GM21619 (cell line): ENCODE results near the gene ZDHHC11B.
"Not testable (repeated sequence)": the region's sequence is repeated elsewhere in the genome, so short reads cannot be mapped to it uniquely, and the experiment has no call there.

ENCODE experiments used
- ATAC-seq: cut with Tn5 transposase; IDR thresholded peaks from one replicate; pipeline ENCODE4 v1.9.1; 2021; ENCODE audit not compliant: unreplicated experiment

ZDHHC11B gene, protein sequence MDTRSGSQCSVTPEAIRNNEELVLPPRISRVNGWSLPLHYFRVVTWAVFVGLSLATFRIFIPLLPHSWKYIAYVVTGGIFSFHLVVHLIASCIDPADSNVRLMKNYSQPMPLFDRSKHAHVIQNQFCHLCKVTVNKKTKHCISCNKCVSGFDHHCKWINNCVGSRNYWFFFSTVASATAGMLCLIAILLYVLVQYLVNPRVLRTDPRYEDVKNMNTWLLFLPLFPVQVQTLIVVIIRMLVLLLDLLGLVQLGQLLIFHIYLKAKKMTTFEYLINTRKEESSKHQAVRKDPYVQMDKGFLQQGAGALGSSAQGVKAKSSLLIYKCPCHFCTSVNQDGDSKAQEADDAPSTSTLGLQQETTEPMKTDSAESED

DNA sequence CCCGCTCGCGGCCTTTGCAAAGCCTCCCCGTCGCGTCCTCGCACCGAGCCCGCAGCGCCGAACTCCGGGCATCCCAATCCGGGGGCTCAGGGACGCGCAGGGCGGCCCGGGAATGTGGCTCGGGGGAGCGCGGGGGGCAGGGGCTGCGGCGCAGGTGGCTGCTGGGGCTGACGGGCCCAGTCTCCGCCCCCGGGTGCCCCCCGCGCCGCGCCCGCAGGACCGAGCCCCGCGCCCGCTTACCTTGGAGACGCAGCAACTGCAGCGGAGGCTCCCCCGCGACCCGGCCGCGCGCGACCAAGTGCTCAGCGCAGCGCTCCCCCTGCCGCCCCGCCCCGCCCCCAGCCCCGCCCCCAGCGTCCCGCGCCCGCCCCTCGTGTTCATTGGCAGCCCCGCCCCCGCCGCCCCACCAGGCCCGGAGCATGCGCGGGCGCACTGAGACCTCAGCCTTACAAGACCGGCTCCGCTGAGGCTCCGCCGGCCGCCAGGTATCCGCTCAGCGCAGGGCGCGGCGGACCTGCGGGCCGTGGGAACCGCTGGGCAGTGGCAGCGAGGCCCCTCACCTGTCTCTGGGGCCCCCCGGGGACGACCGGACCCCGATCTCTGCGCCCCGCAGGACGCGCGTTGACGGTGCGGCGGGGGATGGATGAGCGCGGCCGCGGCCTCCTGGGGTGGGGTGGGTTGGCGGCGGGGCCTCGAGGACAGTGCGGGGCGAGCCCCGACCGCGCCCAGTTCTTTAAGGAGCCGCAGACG is at the start of gene ZDHHC11B:
TSS of gene ZDHHC11B (minus strand) at position 302 of the 750 bp plus-strand sequence. CDS start 17,810 bp downstream, outside the sequence.
- ATAC-seq, result peak; percentile 50

DNA sequence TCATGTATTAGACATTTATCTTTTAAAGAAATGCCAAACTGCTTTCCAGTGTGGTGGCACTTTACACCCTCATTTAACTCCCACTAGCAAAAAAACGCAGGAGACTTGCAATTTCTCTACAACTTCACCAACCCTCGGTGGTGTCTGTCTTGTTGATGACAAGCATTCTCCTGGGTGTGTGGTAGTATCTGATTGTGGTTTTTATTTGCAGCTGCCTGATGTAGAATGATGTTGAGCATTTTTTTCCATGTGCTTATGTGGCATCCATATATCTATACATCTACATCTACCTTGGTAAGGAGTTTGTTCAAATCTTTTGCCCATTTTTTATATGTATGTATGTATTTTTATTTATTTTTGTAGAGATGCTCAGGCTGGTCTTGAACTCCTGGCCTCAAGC is 49.5 kb upstream of the ZDHHC11B start:
- not testable (repeated sequence) for ATAC-seq

DNA sequence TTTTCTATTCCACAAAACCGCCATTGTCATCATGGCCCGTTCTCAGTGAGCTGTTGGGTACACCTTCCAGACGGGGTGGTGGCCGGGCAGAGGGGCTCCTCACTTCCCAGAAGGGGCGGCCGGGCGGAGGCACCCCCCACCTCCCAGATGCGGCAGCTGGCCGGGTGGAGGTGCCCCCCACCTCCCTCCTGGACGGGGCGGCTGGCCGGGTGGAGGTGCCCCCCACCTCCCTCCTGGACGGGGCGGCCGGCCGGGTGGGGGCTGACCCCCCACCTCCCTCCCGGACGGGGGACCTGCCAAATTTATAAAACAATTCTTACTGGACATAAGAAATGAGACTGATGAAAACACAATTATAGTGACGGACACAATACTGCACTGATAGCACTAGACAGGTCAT is 43.7 kb upstream of the ZDHHC11B start:
- not testable (repeated sequence) for ATAC-seq

DNA sequence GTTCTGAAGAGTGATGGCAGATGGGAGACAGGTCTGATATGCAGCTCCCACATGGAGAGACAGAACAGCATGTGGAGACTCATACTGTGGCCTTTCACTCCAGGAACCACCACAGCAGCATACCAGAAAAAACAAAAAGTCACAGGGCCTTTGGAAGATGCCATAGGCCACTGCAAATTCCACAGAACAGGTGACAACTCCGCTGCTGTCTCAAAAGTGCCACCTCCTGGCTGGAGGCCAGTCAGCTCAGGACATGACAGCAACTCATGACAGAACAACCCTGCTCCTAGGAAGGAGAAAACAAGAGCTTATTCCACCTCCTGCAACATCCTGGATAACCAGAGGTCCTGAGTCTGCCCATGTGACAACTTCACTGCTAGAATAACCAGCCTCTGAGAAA is 41.0 kb upstream of the ZDHHC11B start:
- not testable (repeated sequence) for ATAC-seq

DNA sequence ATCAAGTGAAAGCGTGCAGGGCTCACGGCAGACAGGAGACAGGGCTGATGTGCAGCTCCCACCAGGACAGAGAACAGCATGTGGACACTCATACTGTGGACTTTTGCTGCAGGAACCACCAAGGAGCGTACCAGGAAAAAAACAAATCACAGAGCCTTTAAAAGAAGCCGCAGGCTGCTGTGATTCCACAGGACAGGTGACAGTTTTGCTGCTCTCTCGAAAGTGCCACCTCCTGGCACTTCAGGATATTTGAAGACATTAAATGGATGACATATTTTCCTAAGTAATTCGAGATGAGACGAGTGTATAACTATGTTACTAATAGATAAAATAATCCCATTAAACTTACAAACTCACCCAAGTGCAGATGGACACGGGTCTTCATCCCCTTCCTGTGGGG is 37.0 kb upstream of the ZDHHC11B start:
- ATAC-seq, result no peak

DNA sequence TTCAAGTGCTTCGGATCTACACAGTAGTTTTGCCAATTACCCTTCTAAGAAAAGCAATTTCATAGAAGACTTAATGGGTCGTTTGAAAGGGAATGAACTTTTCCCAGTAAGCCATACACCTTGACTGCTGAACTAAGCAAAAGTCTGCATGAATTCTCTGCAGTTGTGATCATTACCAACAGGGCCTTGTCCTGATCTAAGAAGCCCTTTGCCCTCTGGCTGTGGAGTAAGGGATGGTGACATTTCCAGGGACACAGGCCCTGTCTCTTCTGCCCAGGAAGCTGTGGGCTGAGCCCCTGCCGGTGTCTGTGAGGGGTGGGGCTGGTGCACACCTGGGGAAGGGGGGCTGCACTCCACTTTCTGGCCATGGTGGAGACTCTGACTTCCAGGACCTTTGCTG is 35.7 kb upstream of the ZDHHC11B start:
- no peak for ATAC-seq

DNA sequence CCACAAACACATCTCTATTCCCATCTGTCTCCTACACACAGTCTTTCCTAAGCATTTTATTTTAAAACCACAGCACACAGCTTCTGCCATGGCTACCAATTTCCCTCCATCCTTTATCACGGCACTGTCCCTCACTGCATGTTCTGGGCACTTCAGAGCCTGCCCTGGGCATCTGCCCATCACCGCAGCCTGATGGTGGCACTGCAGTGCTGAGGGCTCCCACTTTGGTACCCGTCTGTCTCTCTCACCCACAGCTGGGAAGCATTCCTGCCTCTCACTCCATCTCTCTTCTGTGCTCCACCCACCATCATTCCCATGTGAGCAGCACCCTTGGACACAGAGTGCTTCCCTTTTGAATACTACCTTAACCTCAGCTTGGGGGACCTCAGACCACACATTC is 34.5 kb upstream of the ZDHHC11B start:
- no peak for ATAC-seq

DNA sequence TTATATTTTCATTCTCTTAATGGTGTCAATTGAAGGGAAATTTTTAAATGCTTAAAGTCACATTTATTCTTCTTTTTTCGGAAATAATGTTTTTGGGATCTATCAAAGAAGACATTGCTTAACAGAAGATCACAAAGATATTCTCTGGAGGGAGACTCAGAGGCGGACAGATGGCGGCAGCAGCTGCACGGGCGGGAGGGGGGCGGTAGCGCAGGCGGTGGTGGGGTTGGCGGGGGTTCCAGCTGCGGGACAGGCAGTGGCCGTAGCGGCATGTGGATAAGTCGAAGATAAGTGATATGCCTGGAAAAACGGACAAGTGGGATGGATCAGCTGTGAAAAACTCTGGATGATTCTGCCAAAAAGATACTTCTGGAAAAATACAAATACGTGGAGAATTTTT is 31.6 kb upstream of the ZDHHC11B start:
- ATAC-seq, result no peak

DNA sequence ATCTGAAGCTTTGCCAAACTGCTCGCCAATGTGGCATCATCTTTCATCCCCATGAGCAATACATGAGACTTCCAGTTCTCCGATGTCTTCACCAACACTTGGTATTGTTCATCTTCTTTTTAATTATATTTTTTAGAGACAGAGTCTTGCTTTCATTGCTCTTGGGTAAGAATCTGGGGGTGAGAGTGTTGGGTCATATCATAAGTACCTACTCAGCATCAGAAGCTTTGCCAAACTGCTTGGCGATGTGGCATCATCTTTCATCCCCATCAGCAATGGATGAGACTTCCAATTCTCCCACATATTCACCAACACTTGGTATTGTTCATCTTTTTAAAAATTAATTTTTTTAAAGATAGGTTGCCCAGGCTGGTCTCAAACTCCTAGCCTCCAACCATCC is 30.9 kb upstream of the ZDHHC11B start:
- ATAC-seq, result no peak

DNA sequence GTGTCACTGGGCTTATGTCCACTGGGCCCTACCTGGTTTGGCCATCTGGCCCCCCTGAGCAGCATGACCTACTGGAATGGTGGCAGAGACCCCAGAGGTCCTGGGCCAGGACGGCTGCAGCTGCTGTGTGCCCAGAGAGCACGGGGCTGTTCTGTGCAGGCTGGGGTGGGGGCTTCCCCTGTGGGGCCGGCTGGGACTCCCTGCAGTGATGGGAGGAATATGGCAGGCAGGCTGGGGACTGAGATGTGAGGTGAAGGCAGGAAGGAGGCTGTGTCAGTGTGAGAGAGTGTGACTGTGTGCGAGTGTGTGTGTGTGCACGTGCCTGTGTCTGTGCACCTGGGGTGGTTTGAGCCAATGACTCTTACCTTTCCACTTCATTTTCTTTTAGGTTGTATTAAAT is 29.0 kb upstream of the ZDHHC11B start:
- not testable (repeated sequence) for ATAC-seq

DNA sequence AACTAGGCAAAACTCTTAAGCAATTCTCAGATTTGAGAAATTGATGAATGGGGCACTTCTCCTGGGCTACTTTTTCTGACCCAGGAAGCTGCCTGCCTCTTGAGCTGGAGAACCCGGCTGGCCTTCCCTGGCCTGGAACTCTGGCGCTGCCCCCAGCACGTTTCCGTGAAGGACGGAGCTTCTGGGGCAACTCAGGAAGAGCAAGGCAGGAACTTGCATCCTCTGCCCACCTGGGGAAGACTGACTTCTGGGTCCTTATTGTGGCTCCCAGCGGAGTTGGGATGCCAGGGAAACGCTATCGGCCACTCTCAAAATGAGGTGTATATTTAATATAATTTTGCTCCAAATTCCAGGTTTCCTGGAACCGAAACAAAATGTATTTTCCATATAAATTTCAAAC is 26.9 kb upstream of the ZDHHC11B start:
- not testable (repeated sequence) for ATAC-seq

DNA sequence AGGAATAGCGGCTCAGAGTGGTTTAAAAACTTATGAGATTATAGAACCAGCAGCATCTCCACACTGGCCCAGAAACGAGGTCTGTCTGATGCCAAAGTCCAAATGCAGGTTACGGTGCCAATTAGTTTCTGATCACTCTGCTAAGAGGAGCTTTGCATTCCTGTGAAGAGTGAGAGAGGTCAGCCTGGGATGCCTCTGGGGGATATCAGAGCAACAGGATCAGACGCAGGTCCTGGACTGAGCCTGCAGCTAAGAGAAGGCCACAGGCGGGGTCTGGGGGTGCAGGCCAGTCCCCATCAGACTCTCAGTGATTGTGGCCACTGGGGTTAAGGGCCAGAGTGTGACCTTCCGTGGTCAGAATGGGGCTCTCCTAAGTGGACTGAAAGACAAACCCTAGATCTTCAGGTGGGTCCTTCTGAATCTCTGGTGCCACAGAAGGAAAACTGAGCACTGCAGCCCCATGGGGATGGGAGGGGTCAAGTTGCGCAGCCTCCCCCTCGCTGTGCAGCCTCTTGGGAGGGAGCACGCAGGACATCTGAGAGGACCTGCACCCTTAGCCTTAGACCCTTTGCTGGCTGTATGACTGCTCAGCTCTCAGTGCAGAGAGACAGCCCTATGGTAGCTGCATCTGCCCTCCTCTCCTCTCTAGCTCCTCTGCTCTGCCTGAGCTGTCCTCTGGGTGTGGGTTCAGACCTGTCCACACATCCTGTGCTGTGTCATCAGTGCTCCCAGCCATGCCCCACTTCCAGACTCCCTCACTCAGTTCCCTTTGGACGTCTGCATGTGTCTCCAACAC is 23.4 kb upstream of the ZDHHC11B start:
- ATAC-seq, result not testable (repeated sequence)

DNA sequence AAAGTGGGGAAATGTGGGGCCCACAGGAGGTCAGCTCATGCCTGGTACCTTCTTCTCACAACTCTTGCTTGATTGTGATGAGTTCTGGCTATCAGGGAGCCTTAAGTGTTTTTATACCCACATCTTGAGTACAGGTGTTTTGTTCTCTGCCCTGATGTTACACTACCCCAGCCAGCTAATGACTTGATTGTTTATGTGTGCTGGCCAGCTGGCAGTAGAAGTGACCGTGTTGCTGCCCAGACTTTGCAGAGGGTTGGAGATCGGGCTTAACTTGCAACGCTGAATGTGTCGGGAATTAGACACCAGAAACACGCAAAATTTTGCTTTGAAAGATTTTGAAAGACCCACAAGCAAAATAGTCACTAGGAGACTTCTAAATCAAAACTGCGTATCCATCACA is 16.9 kb upstream of the ZDHHC11B start:
- no peak for ATAC-seq

DNA sequence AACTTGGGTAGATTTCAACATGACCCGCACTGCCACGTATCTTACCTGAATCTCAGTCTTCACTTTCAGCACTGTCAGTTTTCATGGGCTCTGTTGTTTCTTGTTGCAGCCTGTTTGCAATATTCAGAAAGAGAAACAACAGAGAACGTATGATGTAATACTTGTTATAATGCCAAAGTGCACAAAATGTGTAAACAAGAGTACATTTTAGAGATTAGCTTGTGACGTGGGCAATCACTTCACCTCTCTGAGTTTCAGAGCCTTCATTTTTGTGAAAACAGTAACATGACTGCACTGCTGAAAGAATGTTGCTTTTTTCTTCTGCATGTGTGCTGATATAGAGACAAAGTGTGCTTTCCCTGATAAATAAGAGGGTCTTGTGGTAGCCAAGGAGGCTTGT is 16.5 kb upstream of the ZDHHC11B start:
- not testable (repeated sequence) for ATAC-seq

DNA sequence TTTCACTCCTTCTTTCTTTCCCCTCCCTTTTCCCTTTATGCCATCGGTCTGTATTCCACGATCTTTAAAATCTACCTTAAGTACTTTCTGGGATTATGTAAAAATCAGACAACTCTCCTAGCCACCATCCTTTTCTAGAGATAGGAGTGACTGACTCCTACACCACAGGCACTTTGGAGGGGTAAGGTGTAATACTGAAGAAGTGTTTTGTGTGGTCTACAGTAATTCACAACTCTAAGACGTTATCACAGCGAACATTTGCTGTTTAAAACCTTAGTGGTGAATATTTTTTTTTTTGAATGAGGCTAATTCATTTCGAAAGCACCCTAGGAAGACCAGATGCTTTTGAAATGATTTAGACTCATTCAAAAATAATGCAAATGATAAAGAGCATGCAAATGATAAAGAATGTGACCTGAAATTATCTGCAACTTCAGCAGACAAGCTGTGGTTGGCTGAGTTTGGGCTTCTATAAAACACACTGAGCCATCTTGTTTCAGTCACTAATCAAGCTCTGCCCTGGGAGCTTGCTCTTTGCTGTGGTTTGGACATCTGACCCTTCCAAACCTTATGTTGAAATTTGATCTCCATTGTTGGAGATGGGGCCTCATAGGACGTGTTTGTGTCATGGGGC is 14.1 kb upstream of the ZDHHC11B start:
- ATAC-seq, result not testable (repeated sequence)

DNA sequence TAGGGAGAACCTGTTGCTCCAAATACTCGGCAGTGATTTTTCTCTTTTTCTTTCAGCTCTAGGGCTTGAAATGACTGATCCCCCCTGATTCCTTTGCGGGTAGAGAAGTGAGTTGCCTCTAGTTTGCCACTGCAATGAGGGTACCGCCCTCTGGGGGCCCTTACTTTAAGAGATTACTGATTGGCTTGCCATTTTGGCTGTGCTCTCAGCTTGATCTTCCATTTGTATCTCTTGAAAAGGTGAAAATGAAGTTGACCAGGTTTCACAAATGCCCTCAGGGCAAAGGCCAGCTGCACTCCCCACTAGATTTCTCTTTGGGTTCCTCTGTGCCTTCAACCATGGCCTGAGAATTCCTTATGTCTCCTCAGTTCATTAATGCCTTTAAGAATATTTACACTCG is 13.5 kb upstream of the ZDHHC11B start:
- not testable (repeated sequence) for ATAC-seq

DNA sequence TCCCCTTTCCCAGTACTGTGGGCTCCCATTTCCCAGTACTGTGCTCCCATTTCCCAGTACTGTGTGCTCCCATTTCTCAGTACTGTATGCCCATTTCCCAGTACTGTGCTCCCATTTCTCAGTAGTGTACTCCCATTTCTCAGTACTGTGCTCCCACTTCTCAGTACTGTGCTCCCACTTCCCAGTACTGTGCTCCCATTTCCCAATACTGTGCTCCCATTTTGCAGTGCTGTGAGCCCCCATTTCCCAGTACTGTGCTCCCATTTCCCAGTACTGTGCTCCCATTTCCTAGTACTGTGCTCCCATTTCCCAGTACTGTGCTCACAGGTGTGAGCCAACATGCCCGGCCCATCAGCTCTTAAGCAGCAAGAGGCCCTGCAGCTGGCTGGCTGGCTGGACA is 11.3 kb upstream of the ZDHHC11B start:
- ATAC-seq, result not testable (repeated sequence)

DNA sequence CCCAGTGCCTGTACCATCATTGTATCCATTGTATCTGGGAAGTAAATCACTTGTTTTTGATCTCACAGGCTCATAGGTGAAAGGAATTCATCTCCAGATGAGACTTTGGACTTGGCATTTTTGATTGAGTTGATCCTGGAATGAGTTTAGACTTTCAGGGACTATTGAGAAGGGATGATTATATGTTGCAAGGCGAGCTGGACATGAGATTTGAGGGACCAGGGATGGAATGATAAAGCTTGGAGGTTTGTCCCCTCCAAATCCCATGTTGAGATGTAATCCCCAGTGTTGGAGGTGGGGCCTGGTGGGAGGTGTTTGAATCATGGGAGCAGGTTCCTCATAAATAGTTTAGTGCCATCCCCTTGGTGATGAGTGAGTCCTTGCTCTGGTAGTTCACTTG is 10.4 kb upstream of the ZDHHC11B start:
- not testable (repeated sequence) for ATAC-seq

DNA sequence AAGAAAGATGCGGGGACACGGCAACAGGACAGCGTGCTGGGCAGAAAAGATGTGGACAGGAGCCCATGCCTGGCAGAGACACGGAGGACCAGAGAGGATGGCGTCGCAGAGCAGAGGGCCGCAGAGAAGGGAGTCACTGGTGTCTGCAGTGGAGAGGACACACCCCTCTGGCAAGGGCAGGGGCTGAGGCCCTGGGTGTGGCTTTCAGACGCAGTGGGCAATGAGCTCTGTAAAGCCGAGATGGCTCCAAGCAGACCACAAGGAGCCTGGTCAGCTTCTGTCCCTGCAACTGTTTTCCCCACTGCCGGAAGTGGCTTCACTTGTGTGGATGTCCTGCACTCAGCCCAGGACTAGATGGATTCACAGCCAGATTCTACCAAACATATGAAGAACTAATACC is 4.2 kb upstream of the ZDHHC11B start:
- ATAC-seq, result not testable (repeated sequence)

DNA sequence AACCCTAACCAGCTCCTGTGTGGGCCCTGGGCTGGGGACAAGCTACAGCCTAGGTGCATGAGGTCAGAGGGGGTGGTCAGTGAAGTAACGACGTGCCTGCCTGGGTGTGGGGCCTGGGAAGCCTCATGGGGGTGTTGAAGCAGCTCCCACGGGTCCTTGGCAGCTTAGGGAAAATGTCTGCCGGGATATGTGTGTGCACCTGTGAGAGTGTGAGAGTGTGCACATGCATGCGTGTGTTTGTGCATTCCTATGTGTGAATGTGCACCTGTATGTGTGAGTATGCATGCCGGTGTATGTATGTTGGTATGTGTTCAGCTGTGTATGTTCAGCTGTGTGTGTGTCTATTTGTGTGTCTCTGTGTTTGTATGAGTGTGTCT is 3.3 kb upstream of the ZDHHC11B start:
- ATAC-seq, result not testable (repeated sequence)
